Adrenal gland (tissue), 12 donors: ENCODE measurements around the gene ZNF581. TPM values are rescaled to one million over a fixed set of nuclear protein-coding genes. Genes with fewer than 3 reads are reported as not detected.
A peak's percentile ranks its signal among the peaks of the same experiment; 100 is the strongest.

Experiments used
- DNase-seq, 7 donors: peaks; one replicate each; pipeline ENCODE4 v3.0.0-alpha.2; 2019 to 2020
- H3K27ac ChIP-seq, 5 donors: fragments of 200-600 bp; sonication (generic) in 4 of 5; 1 replicate in 3 of 5; 2 replicates in 2 of 5; pipeline versions ENCODE4 v1.5.1 to v1.8.0; 2016 to 2020; ENCODE audit warnings: mild to moderate bottlenecking in 1 of 5
- H3K27me3 ChIP-seq: fragments of 200-600 bp; 2 replicates; pipeline ENCODE4 v1.8.0; 2021
- H3K36me3 ChIP-seq, 2 donors: fragments of 200-600 bp; replicated peaks in 1 of 2; 1 replicate in 1 of 2; 2 replicates in 1 of 2; pipeline versions ENCODE4 v1.5.1 to v1.8.0; 2018 to 2022
- H3K4me1 ChIP-seq, 2 donors: fragments of 200-600 bp; replicated peaks in 1 of 2; 1 replicate in 1 of 2; 2 replicates in 1 of 2; pipeline versions ENCODE4 v1.5.1 to v1.8.0; 2018 to 2021
- H3K4me3 ChIP-seq, 4 donors: fragments of 200-600 bp; sonication (generic) in 3 of 4; one replicate each; pipeline ENCODE4 v1.5.1; 2016 to 2018
- H3K9me3 ChIP-seq, 3 donors: fragments of 200-600 bp; sonication (generic) in 1 of 3; replicated peaks in 1 of 3; 1 replicate in 2 of 3; 2 replicates in 1 of 3; pipeline versions ENCODE4 v1.5.1 to v1.8.0; 2016 to 2021
- POLR2A ChIP-seq, 2 donors: fragments of 450-650 bp; IDR thresholded peaks; one replicate each; pipeline ENCODE4 v1.6.1; 2017; ENCODE audit warnings: antibody characterized with exemption in 2 of 2, mild to moderate bottlenecking in 2 of 2, moderate library complexity in 1 of 2
- WGBS, 4 donors: extraction: QIAGEN DNeasy Blood & Tissue Kit in 2 of 4; methylation state at CpG; one replicate each; pipeline versions ENCODE4 v1.1.5 to v1.1.7; 2013 to 2017; 5-methylcytosine and 5-hydroxymethylcytosine counted together
- intact Hi-C, 2 donors: fragments of 100-400 bp; cut with DNase I; formaldehyde crosslinking; loops; one replicate each; pipeline versions ENCODE4 v1.14.1 to v1.15.0; 2022 to 2023
- polyA plus RNA-seq, 3 donors: library from polyadenylated mRNA; stranded (reverse); fragments of 200-250 nt in 2 of 3; fragments of 350-450 nt in 1 of 3; fragmentation: Illumina TruSeq in 1 of 3; extraction: RNeasy Lipid Tissue Mini Kit (QIAGEN cat#74804) in 1 of 3; gene quantifications; one replicate each; pipeline ENCODE4 v1.2.3, GENCODE V29; 2013 to 2014
- total RNA-seq, 9 donors: library from RNA; depleted of rRNA in 4 of 9; stranded (reverse); fragments of >200 nt in 4 of 9; fragments of 120-200 nt in 1 of 9; fragmentation: NEBNext Ultra II Directional in 1 of 9; extraction: Animal tissue kit (Norgen Biotek cat#: 25700) in 1 of 9; gene quantifications; one replicate each; pipeline versions ENCODE4 v1.1.0 to v1.2.4, GENCODE V29; 2013 to 2023
- TF ChIP-seq, protein P1 (sequence below), 6 experiments: fragments of 450-650 bp in 4 of 6; fragments of 200-600 bp in 2 of 6; sonication (generic) in 1 of 6; IDR thresholded peaks; 1 replicate in 5 of 6; 2 replicates in 1 of 6; pipeline versions ENCODE4 v1.5.1 to v1.8.0; 2016 to 2021; ENCODE audit warnings: antibody characterized with exemption in 6 of 6, mild to moderate bottlenecking in 2 of 6, moderate library complexity in 1 of 6
- donor health status: healthy with polysubstance abuse.
- donor health status: Bipolar disorder and iron deficiency.
- donor health status: DM: yes; HTN: yes; CAD: no.
- donor health status: DM: no; HTN: no; CAD: no.
- donor health status: DM: no; HTN: no; CAD: no.
- donor health status: DM: yes; HTN: yes; CAD: no.

ZNF581 gene
- total and polyA plus RNA-seq, 12 donors = 8.7 to 55.7 (median 22.7) TPM

DNA sequence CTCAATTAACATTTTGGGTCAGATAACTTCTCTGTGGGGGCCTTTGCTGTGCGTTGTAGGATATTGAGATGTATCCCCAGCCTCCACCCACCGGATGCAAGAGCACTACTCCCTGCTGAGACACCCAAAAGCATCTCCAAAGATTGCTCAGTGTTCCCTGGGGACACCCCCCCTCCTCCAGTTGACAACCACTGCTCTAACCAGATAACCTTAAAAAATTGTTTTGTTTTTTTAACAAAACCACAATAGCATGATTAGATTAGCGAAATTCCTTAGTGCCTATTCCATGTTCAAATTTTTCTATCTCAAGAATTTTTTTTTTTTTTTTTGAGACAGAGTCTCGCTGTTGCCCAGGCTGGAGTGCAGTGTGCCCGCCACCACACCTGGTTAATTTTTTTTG lies 29.0 kb downstream of the ZNF581 start:
- Histone ChIP-seq H3K9me3 (no peaks in the 10 kb centered on the region), H3K36me3 (peaks cover 0 to 39% of the 10 kb centered on the region in 2 donors), H3K27me3 (no peaks in the 10 kb centered on the region), H3K27ac (no peak overlapping the region), H3K4me3 (no peak overlapping the region), H3K4me1 (peaks cover 17 to 38% of the 10 kb centered on the region in 2 donors)
- intact Hi-C loops = no loop called here
- WGBS, 4 donors = 80 to 90% (median 84%) methylated on average over 5 of the region's 5 CpGs
- DNase-seq = no peak
- TF ChIP-seq, protein P1, sequence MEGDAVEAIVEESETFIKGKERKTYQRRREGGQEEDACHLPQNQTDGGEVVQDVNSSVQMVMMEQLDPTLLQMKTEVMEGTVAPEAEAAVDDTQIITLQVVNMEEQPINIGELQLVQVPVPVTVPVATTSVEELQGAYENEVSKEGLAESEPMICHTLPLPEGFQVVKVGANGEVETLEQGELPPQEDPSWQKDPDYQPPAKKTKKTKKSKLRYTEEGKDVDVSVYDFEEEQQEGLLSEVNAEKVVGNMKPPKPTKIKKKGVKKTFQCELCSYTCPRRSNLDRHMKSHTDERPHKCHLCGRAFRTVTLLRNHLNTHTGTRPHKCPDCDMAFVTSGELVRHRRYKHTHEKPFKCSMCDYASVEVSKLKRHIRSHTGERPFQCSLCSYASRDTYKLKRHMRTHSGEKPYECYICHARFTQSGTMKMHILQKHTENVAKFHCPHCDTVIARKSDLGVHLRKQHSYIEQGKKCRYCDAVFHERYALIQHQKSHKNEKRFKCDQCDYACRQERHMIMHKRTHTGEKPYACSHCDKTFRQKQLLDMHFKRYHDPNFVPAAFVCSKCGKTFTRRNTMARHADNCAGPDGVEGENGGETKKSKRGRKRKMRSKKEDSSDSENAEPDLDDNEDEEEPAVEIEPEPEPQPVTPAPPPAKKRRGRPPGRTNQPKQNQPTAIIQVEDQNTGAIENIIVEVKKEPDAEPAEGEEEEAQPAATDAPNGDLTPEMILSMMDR (IDR thresholded peaks at IDR 0.05) = no peak
- no peak for TF ChIP-seq POLR2A (IDR thresholded peaks at IDR 0.05)

DNA sequence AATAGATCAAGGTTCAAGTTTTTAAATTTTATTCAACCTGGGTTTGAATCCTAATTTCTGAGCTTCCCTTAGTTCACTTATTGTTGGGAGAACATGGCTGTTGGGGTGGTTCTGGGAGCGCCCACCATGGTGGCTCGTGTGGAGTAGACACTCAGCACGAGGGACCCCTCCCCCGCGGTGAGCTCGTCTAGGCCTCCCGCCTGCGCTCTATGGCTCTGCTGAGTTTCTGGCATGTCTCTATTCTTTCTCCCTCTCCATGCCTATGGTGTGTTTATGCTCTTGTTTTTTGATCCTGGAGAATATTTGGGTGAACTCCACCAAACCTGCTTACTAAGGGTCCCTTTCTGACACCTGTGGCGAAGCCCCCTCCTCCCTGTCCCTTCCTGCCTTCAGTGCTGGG lies 30.0 kb downstream of the ZNF581 start:
- Histone ChIP-seq H3K27me3 (no peaks in the 10 kb centered on the region), H3K36me3 (peaks cover 0 to 32% of the 10 kb centered on the region in 2 donors), H3K27ac (peak overlapping the region in 2 of 5 donors; percentile 17 to 97), H3K4me1 (peaks cover 27 to 40% of the 10 kb centered on the region in 2 donors), H3K9me3 (no peaks in the 10 kb centered on the region), H3K4me3 (no peak overlapping the region)
- TF ChIP-seq POLR2A (IDR thresholded peaks at IDR 0.05) = no peak
- TF ChIP-seq, protein P1 (IDR thresholded peaks at IDR 0.05) = no peak
- DNase-seq = no peak
- 80% methylated on average over 9 of the region's 9 CpGs for WGBS, 4 donors
- intact Hi-C loops = no loop called here

DNA sequence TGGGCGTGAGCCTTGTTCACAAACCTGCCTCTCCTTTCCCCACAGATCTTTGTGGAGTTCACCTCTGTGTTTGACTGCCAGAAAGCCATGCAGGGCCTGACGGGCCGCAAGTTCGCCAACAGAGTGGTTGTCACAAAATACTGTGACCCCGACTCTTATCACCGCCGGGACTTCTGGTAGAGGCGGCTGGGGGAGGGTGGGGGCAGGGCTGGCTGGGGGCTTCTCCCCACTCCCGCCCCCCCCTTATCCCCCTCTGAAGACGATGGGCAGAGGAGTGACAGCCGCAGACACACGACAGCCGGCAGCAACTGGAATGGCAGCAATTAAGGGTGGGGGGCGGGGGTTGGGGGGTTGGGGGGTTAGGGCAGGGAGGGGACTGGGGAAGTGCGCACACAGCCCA lies 30.4 kb downstream of the ZNF581 start:
- no peak overlapping the region for H3K4me3 ChIP-seq
- WGBS, 4 donors = 61 to 78% (median 72%) methylated on average over 9 to 15 of the region's 15 CpGs
- DNase-seq = no peak
- H3K9me3 ChIP-seq = no peaks in the 10 kb centered on the region
- peak overlapping the region in 1 of 5 donors; percentile 97 for H3K27ac ChIP-seq
- H3K27me3 ChIP-seq = no peaks in the 10 kb centered on the region
- peaks cover 31 to 44% of the 10 kb centered on the region in 2 donors for H3K4me1 ChIP-seq
- intact Hi-C loops = no loop called here
- H3K36me3 ChIP-seq = peaks cover 0 to 32% of the 10 kb centered on the region in 2 donors
- TF ChIP-seq, protein P1 (IDR thresholded peaks at IDR 0.05) = no peak
- no peak for TF ChIP-seq POLR2A (IDR thresholded peaks at IDR 0.05)

DNA sequence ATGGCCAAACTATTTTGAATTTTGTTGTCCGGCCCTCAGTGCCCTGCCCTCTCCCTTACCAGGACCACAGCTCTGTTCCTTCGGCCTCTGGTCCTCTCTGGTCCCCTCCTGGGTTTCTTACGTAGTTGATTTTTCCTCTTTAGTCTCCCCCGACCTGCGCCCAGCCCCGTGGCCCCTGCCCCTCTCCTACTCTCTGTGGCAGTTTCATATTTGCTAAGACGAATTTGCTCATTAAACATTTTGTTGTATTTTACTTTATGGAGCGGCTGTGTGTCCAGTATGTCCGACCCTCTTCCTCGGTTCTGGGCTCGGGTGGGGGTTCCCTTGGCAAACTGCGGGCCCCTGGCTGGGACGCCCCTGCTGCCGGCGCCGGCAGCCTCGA lies 31.0 kb downstream of the ZNF581 start:
- Histone ChIP-seq H3K9me3 (no peaks in the 10 kb centered on the region), H3K36me3 (peaks cover 0 to 32% of the 10 kb centered on the region in 2 donors), H3K4me3 (peak overlapping the region in 2 of 4 donors; percentile 28 to 99), H3K4me1 (peaks cover 37 to 50% of the 10 kb centered on the region in 2 donors), H3K27ac (peak overlapping the region in 4 of 5 donors; percentile 83 to 97 (median 85)), H3K27me3 (no peaks in the 10 kb centered on the region)
- 18 to 30% (median 22%) methylated on average over 11 to 17 of the region's 17 CpGs for WGBS, 4 donors
- intact Hi-C loops = no loop called here
- TF ChIP-seq, protein P1 (IDR thresholded peaks at IDR 0.05) = no peak
- TF ChIP-seq POLR2A (IDR thresholded peaks at IDR 0.05) = no peak
- no peak for DNase-seq
